ENCODE results near the gene NR1I3.

The NR1I3 gene

DNA sequence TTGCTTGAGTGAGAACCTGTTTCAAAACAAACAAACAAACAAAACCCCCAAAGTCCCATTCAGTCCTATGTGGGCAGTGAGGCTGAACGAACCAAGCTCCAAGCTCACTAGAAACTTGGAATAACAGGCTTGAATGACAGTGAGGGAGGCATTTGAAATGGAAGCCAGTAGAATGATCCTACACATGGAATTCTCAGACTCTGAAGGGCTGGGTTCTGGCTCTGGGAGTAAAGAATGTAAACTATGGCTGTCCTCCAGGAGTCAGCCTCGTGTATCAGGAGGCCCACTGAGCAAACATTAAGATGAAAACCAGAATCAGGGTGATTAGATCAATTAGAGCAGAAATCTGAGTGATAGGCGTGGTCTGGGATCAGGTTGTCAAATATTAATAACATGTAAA, 35.4 kb upstream of the NR1I3 start:
- DNase-seq (ENCODE audit: extremely low spot score), result no peak
- CTCF ChIA-PET, result interaction anchor here (0.9 to 3.1 kb wide), 3 partner anchors 18 to 46 kb away, joined by 3 to 18 read pairs (median 3); no protein-coding TSS in a partner anchor
- POLR2A ChIA-PET, result no interaction called here
- TF ChIP-seq, protein P1, sequence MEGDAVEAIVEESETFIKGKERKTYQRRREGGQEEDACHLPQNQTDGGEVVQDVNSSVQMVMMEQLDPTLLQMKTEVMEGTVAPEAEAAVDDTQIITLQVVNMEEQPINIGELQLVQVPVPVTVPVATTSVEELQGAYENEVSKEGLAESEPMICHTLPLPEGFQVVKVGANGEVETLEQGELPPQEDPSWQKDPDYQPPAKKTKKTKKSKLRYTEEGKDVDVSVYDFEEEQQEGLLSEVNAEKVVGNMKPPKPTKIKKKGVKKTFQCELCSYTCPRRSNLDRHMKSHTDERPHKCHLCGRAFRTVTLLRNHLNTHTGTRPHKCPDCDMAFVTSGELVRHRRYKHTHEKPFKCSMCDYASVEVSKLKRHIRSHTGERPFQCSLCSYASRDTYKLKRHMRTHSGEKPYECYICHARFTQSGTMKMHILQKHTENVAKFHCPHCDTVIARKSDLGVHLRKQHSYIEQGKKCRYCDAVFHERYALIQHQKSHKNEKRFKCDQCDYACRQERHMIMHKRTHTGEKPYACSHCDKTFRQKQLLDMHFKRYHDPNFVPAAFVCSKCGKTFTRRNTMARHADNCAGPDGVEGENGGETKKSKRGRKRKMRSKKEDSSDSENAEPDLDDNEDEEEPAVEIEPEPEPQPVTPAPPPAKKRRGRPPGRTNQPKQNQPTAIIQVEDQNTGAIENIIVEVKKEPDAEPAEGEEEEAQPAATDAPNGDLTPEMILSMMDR (IDR thresholded peaks at IDR 0.05; ENCODE audit: control extremely low read depth, extremely low read depth, low read depth, missing control alignments), result no peak

DNA sequence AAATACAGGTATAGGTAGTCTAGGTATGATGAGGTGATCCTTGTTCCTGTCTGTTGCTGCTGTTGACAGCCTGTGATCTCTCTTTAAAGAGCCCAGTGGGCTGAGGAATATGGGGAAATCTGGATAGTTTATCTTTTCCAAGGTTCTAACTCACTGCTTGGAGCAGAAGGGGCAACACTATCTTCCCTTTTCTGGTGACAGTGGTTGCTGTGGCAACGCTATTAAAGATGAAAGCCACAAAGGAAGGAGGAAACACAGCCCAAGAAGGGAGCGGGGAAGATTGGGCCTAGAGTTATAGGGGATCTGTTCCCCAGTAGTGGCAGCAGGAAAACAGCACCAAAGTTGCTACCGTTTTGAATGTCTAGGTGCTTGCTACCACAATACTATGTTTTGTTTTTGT, 29.3 kb upstream of the NR1I3 start:
- DNase-seq (ENCODE audit: extremely low spot score), result no peak
- TF ChIP-seq, protein P1 (IDR thresholded peaks at IDR 0.05; ENCODE audit: control extremely low read depth, extremely low read depth, low read depth, missing control alignments), result no peak
- ChIA-PET CTCF (interaction anchor here (1.1 kb wide), 1 partner anchor 37 kb away, joined by 3 read pairs; no protein-coding TSS in a partner anchor), POLR2A (no interaction called here)

DNA sequence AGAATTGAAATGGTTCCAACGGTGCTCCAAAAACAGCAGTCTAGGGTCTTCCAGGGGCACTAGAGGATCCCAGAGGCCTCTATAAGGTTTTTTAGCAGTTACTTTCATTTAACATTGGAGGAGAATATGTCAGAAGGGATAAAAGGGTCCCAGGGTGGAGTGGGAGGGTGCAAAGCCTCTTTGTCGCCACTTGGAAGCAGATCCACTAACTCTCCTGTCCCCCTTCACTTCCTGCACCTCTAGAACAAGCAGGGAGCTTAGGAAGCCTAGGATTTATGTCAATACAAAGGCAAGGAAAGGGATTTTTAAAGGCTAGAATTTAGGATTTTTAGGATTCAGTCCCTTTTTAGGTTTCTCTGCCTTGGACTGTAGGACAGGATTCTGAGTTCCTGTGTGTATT, 28.8 kb upstream of the NR1I3 start:
- no peak for DNase-seq (ENCODE audit: extremely low spot score)
- CTCF ChIA-PET, result interaction anchor here (1.1 to 1.8 kb wide), 4 partner anchors 11 to 41 kb away, joined by 3 to 4 read pairs (median 4); partner anchors contain the start of gene TOMM40L
- TF ChIP-seq, protein P1 (IDR thresholded peaks at IDR 0.05; ENCODE audit: control extremely low read depth, extremely low read depth, low read depth, missing control alignments), result no peak
- POLR2A ChIA-PET, result no interaction called here

DNA sequence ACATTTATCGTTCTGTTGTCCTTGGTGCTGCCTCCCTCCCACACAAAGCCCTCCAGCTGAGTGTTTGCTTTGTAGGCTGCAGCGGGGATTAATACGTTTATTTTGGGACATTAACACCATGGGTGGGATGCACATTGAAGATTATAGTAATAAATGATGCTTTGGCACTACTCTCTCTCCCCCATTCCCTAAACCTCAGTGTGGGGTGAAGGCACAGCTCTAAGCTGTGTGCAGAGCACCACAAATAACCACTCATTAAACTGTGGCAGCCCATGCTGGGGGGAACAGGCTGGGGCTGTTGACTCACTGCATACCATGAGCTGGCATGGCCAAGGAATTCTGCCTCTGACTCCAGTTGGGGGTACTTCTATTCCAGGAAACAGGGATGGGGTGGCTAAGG, 28.2 kb upstream of the NR1I3 start:
- DNase-seq (ENCODE audit: extremely low spot score), result no peak
- ChIA-PET POLR2A (no interaction called here), CTCF (interaction anchor here (1.1 to 1.8 kb wide), 5 partner anchors 12 to 41 kb away, joined by 3 to 4 read pairs (median 4); partner anchors contain the start of gene TOMM40L)
- TF ChIP-seq, protein P1 (IDR thresholded peaks at IDR 0.05; ENCODE audit: control extremely low read depth, extremely low read depth, low read depth, missing control alignments), result no peak

DNA sequence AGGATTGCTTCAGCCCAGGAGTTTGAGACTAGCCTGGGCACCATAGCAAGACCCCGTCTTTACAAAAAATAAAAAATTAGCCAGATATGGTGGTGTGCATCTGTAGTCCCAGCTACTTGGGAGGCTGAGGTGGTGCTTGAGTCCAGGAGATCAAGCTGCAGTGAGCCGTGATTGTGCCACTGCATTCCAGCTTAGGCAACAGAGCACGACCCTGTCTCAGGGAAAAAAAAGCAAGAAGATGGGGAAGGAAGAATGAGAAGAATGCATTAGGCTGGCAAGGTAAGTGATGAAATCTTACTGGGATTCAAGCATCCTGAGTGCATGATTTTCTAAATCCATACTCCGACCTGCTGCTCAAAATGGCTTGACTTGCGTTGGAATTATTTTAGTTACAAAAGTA, 27.3 kb upstream of the NR1I3 start:
- CTCF ChIA-PET, result interaction anchor here (1.2 to 1.8 kb wide), 2 partner anchors 13 to 35 kb away, joined by 3 to 4 read pairs; no protein-coding TSS in a partner anchor
- TF ChIP-seq, protein P1 (IDR thresholded peaks at IDR 0.05; ENCODE audit: control extremely low read depth, extremely low read depth, low read depth, missing control alignments), result no peak
- no peak for DNase-seq (ENCODE audit: extremely low spot score)
- POLR2A ChIA-PET, result no interaction called here

DNA sequence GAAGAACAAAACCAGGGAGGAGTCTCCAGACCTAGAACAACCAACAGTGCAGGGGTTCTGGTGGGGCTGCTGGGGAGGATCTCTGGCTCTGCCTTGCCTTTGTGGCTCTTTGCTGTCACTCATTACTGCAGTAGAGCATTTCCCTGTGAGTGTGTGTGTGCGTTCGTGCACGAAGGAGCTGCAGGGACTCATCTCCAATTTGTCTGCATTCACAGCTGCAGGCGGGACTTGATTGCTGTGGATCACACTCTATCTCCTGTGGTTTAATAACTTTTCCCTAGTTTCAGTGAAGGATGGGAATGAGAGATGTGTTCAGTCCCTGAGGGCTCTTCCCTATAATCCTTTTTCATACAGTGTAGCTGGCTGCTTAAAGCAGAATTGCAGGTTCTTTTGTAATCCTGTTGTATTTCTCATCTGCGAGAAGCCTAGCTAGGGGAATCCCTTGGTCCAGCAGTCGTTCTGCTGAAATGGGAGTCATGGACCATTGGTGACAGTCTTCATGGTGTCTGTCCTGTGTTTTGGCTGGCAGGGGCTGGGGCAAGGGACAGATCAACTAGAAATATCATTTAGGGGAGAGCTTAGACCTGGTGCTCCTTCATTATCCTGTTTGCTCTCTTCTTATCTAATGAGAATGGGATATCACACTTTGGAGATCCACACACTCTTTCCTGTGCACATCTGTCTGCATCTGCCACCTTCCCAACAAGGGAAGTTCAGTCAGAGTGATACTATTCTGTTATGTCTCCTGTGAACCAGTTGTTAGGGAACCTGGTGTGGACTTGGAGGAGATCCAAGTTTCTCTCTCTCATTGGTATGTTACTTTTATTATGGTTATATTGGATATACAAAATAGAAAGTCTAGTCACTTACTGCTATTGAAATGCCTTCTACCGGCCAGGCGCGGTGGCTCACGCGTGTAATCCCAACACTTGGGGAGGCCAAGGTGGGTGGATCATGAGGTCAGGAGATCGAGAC, 23.5 kb upstream of the NR1I3 start:
- no peak for DNase-seq (ENCODE audit: extremely low spot score)
- ChIA-PET POLR2A (no interaction called here), CTCF (interaction anchor here (0.8 to 1.4 kb wide), 9 partner anchors 13 to 190 kb away, joined by 3 to 4 read pairs (median 3); partner anchors contain the start of gene NR1I3)
- TF ChIP-seq, protein P1 (IDR thresholded peaks at IDR 0.05; ENCODE audit: control extremely low read depth, extremely low read depth, low read depth, missing control alignments), result no peak
